HG02588 (cell line): ENCODE data around the gene GLT1D1.

Experiments
- ATAC-seq: cut with Tn5 transposase; IDR thresholded peaks from one replicate; pipeline ENCODE4 v1.9.1; 2021; ENCODE audit warnings: mild to moderate bottlenecking, moderate library complexity; ENCODE audit not compliant: unreplicated experiment

Gene GLT1D1

GRCh38 chr12:128852026-128852698 is 1.1 kb upstream of the GLT1D1 start:
- ATAC-seq: no peak

- ATAC-seq: peak; percentile 40
Measured at GRCh38 chr12:128853600-128854197, 421 bp downstream of the GLT1D1 start.

GRCh38 chr12:128856035-128856790 is 2.9 kb downstream of the GLT1D1 start:
- peak; percentile 60 for ATAC-seq

- ATAC-seq: no peak
Measured at GRCh38 chr12:128856791-128857078, 3.5 kb downstream of the GLT1D1 start.

- ATAC-seq: no peak
Measured at GRCh38 chr12:128857133-128857763, 4.0 kb downstream of the GLT1D1 start.

GRCh38 chr12:128859311-128859710 is 6.0 kb downstream of the GLT1D1 start:
- ATAC-seq: no peak

GRCh38 chr12:128861226-128862016 is 8.1 kb downstream of the GLT1D1 start:
- ATAC-seq: no peak

- no peak for ATAC-seq
Measured at GRCh38 chr12:128863957-128864356, 10.7 kb downstream of the GLT1D1 start.

GRCh38 chr12:128864516-128865186 is 11.4 kb downstream of the GLT1D1 start:
- no peak for ATAC-seq

GRCh38 chr12:128867466-128867865 is 14.2 kb downstream of the GLT1D1 start:
- no peak for ATAC-seq

GRCh38 chr12:128871516-128871892 is 18.2 kb downstream of the GLT1D1 start:
- ATAC-seq: no peak

GRCh38 chr12:128872303-128872702 is 19.0 kb downstream of the GLT1D1 start:
- no peak for ATAC-seq

GRCh38 chr12:128876559-128876958 is 23.3 kb downstream of the GLT1D1 start:
- no peak for ATAC-seq

- ATAC-seq: no peak
Measured at GRCh38 chr12:128879898-128880764, 26.9 kb downstream of the GLT1D1 start.

- no peak for ATAC-seq
Measured at GRCh38 chr12:128891856-128892255, 38.6 kb downstream of the GLT1D1 start.

- no peak for ATAC-seq
Measured at GRCh38 chr12:128903236-128903635, 50.0 kb downstream of the GLT1D1 start.

GRCh38 chr12:128905003-128905544 is 51.8 kb downstream of the GLT1D1 start:
- ATAC-seq: no peak

GRCh38 chr12:128906485-128907137 is 53.3 kb downstream of the GLT1D1 start:
- ATAC-seq: no peak

GRCh38 chr12:128908254-128908653 is 55.0 kb downstream of the GLT1D1 start:
- no peak for ATAC-seq
